HCT116 (cell line): ENCODE measurements around the gene TOLLIP. TPM values are rescaled to one million over a fixed set of nuclear protein-coding genes. Genes with fewer than 3 reads are reported as not detected.

ENCODE experiments used
- ATAC-seq: fragments of 200-7000 bp; cut with Tn5 transposase; 2 replicates; pipeline ENCODE4 v1.9.1; 2020; ENCODE audit warnings: mild to moderate bottlenecking, moderate library complexity
- BruUV-seq: library from RNA; stranded (reverse); fragments of 400-500 nt; replicated peaks from 2 replicates; lab custom pipeline; 2021; lab: Mats Ljungman, UMichigan
- CTCF ChIA-PET: fragments of 300-600 bp; sonication (Branson Sonifier 250); formaldehyde crosslinking; loops from one replicate; lab custom pipeline; 2021; ENCODE audit warnings: antibody characterized with exemption; lab: Charles Lee
- POLR2A ChIA-PET: fragments of 300-600, 350-600 bp; sonication (Branson Sonifier 250); formaldehyde crosslinking; loops from one replicate; lab custom pipeline; 2021; ENCODE audit warnings: antibody characterized with exemption; lab: Charles Lee
- RAD21 ChIA-PET, 2 experiments: fragments of 300-600 bp; sonication (Branson Sonifier 250); formaldehyde crosslinking; loops; one replicate each; lab custom pipeline; 2023; ENCODE audit warnings: low total read pairs in 2 of 2; ENCODE audit not compliant: uncharacterized antibody in 2 of 2, unreplicated experiment in 2 of 2, low non-redundant PET in 1 of 2; lab: Charles Lee
- DNase-seq: peaks from one replicate; pipeline ENCODE4 v3.0.0-alpha.2; 2010; ENCODE audit warnings: low read depth, low spot score
- H2AFZ ChIP-seq: fragments of 200-600 bp; shearing (Covaris generic), sonication (generic); 2 replicates; pipeline ENCODE4 v1.6.1; 2017; ENCODE audit warnings: low read depth, mixed run types, mixed read lengths, antibody characterized with exemption, low read length; ENCODE audit not compliant: poor library complexity, severe bottlenecking
- H3K27ac ChIP-seq: 2 replicates; pipeline ENCODE4 v1.5.1; 2012; ENCODE audit warnings: low read depth, low read length
- H3K27me3 ChIP-seq: fragments of 200-600 bp; sonication (generic); 2 replicates; pipeline ENCODE4 v1.6.1; 2016; ENCODE audit warnings: mixed run types, low read length, mixed read lengths; ENCODE audit not compliant: insufficient read depth
- H3K36me3 ChIP-seq, 2 experiments: fragments of 200-500 bp in 1 of 2; fragments of 200-600 bp in 1 of 2; sonication (Bioruptor generic) in 1 of 2; sonication (generic) in 1 of 2; 2 replicates each; pipeline versions ENCODE4 v1.5.1 to v1.6.1; 2014 to 2016; ENCODE audit warnings: low read length in 2 of 2, inconsistent platforms in 1 of 2, mixed read lengths in 1 of 2, mixed run types in 1 of 2; ENCODE audit not compliant: insufficient read depth in 2 of 2, control insufficient read depth in 1 of 2
- H3K4me1 ChIP-seq, 2 experiments: fragments of 200-600 bp in 1 of 2; sonication (generic) in 1 of 2; 2 replicates each; pipeline versions ENCODE4 v1.5.1 to v1.6.1; 2012 to 2017; ENCODE audit warnings: low read length in 2 of 2, inconsistent platforms in 1 of 2, mild to moderate bottlenecking in 1 of 2, mixed read lengths in 1 of 2, mixed run types in 1 of 2, moderate library complexity in 1 of 2; ENCODE audit not compliant: insufficient read depth in 2 of 2, control insufficient read depth in 1 of 2
- H3K4me2 ChIP-seq: fragments of 200-600 bp; sonication (generic); 2 replicates; pipeline ENCODE4 v1.6.1; 2017; ENCODE audit warnings: mixed run types, low read length, mixed read lengths
- H3K4me3 ChIP-seq, 2 experiments: fragments of 200-600 bp in 1 of 2; sonication (generic) in 1 of 2; replicated peaks in 1 of 2; 2 replicates each; pipeline ENCODE4 v1.5.1; 2011 to 2016; ENCODE audit warnings: low read length in 2 of 2, control low read depth in 1 of 2, low read depth in 1 of 2, mild to moderate bottlenecking in 1 of 2, mixed read lengths in 1 of 2, mixed run types in 1 of 2
- H3K79me2 ChIP-seq: fragments of 200-600 bp; sonication (generic); 2 replicates; pipeline ENCODE4 v1.6.1; 2017; ENCODE audit warnings: mild to moderate bottlenecking, mixed run types, low read length, moderate library complexity, mixed read lengths; ENCODE audit not compliant: insufficient read depth
- H3K9ac ChIP-seq: fragments of 200-600 bp; sonication (generic); 2 replicates; pipeline ENCODE4 v1.6.1; 2016; ENCODE audit warnings: low read length, mixed read lengths
- H3K9me2 ChIP-seq: fragments of 200-600 bp; sonication (generic), shearing (Covaris generic); 2 replicates; pipeline ENCODE4 v1.6.1; 2017; ENCODE audit warnings: mixed run types, mild to moderate bottlenecking, moderate library complexity; ENCODE audit not compliant: insufficient read depth
- H3K9me3 ChIP-seq, 2 experiments: fragments of 200-500 bp in 1 of 2; fragments of 200-600 bp in 1 of 2; sonication (Bioruptor generic) in 1 of 2; sonication (generic) in 1 of 2; 2 replicates each; pipeline ENCODE4 v1.6.1; 2014 to 2017; ENCODE audit warnings: low read length in 2 of 2, mixed read lengths in 2 of 2, inconsistent platforms in 1 of 2, low read depth in 1 of 2, mild to moderate bottlenecking in 1 of 2, mixed run types in 1 of 2, moderate library complexity in 1 of 2; ENCODE audit not compliant: control insufficient read depth in 1 of 2, insufficient read depth in 1 of 2
- H4K20me1 ChIP-seq: fragments of 200-600 bp; sonication (generic), shearing (Covaris generic); 2 replicates; pipeline ENCODE4 v1.6.1; 2017; ENCODE audit warnings: mixed run types, mild to moderate bottlenecking, moderate library complexity; ENCODE audit not compliant: insufficient read depth
- CBX3 ChIP-seq: IDR thresholded peaks from 2 replicates; pipeline ENCODE4 v1.6.1; 2012; ENCODE audit warnings: low read depth
- CEBPB ChIP-seq: IDR thresholded peaks from 2 replicates; pipeline ENCODE4 v1.6.1; 2012; ENCODE audit warnings: low read depth
- EGR1 ChIP-seq: IDR thresholded peaks from 2 replicates; pipeline ENCODE4 v1.6.1; 2012; ENCODE audit warnings: low read depth
- ELF1 ChIP-seq: IDR thresholded peaks from 2 replicates; pipeline ENCODE4 v1.6.1; 2012; ENCODE audit warnings: low read depth, borderline replicate concordance
- FOSL1 ChIP-seq: IDR thresholded peaks from 2 replicates; pipeline ENCODE4 v1.6.1; 2012; ENCODE audit warnings: low read depth
- JUND ChIP-seq: IDR thresholded peaks from 2 replicates; pipeline ENCODE4 v1.6.1; 2012
- POLR2A ChIP-seq: IDR thresholded peaks from 2 replicates; pipeline ENCODE4 v1.7.0; 2011; ENCODE audit warnings: borderline replicate concordance; ENCODE audit not compliant: insufficient read depth, insufficient read length; ENCODE audit errors: extremely low read depth
- POLR2AphosphoS5 ChIP-seq: IDR thresholded peaks from 2 replicates; pipeline ENCODE4 v1.6.1; 2011; ENCODE audit warnings: mild to moderate bottlenecking, low read depth, low read length, moderate library complexity
- RAD21 ChIP-seq: IDR thresholded peaks from 2 replicates; pipeline ENCODE4 v1.6.1; 2012; ENCODE audit warnings: low read depth, mild to moderate bottlenecking
- SIN3A ChIP-seq: IDR thresholded peaks from 2 replicates; pipeline ENCODE4 v1.6.1; 2012; ENCODE audit warnings: low read depth
- SP1 ChIP-seq: IDR thresholded peaks from 2 replicates; pipeline ENCODE4 v1.6.1; 2012; ENCODE audit warnings: low read depth
- TCF7L2 ChIP-seq: IDR thresholded peaks from 2 replicates; pipeline ENCODE4 v1.7.0; 2011; ENCODE audit warnings: borderline replicate concordance, inconsistent platforms; ENCODE audit not compliant: insufficient read depth, insufficient read length; ENCODE audit errors: extremely low read depth
- YY1 ChIP-seq: IDR thresholded peaks from 2 replicates; pipeline ENCODE4 v1.6.1; 2011; ENCODE audit warnings: low read length, low read depth, moderate library complexity, mild to moderate bottlenecking; ENCODE audit not compliant: insufficient replicate concordance; ENCODE audit errors: extremely low read depth
- ZNF274 ChIP-seq: fragments of 200-500 bp; sonication (Bioruptor generic); IDR thresholded peaks from 2 replicates; pipeline ENCODE4 v1.6.1; 2014; ENCODE audit warnings: mild to moderate bottlenecking, low read depth, low read length, inconsistent platforms
- intact Hi-C: fragments of 100-400 bp; cut with micrococcal nuclease; formaldehyde crosslinking; loops from 2 replicates; pipeline ENCODE4 v1.10.0; 2022
- total RNA-seq: library from RNA; stranded (reverse); gene quantifications from one replicate; pipeline ENCODE4 v1.2.1, GENCODE V29; 2021; ENCODE audit not compliant: unreplicated experiment
- TF ChIP-seq, protein P1 (sequence below): IDR thresholded peaks from 2 replicates; pipeline ENCODE4 v1.6.1; 2012
- TF ChIP-seq, protein P2 (sequence below), 3 experiments: fragments of 200-600 bp in 1 of 3; sonication (generic) in 1 of 3; IDR thresholded peaks in 2 of 3; conservative IDR thresholded peaks in 1 of 3; 2 replicates each; pipeline ENCODE4 v1.5.1; 2012 to 2017; ENCODE audit warnings: low read depth in 2 of 3, low read length in 2 of 3, antibody characterized with exemption in 1 of 3, borderline replicate concordance in 1 of 3, control low read depth in 1 of 3, mild to moderate bottlenecking in 1 of 3, mixed read lengths in 1 of 3, mixed run types in 1 of 3, moderate library complexity in 1 of 3; ENCODE audit not compliant: insufficient read depth in 1 of 3
- TF ChIP-seq, protein P3 (sequence below): IDR thresholded peaks from 2 replicates; pipeline ENCODE4 v1.6.1; 2012
- TF ChIP-seq, protein P4 (sequence below): IDR thresholded peaks from 2 replicates; pipeline ENCODE4 v1.6.1; 2011; ENCODE audit warnings: mild to moderate bottlenecking, low read length, moderate library complexity; ENCODE audit not compliant: insufficient replicate concordance; ENCODE audit errors: extremely low read depth

The TOLLIP gene
- total RNA-seq, 1 experiment from 2014 or later = 28.5 TPM

DNA sequence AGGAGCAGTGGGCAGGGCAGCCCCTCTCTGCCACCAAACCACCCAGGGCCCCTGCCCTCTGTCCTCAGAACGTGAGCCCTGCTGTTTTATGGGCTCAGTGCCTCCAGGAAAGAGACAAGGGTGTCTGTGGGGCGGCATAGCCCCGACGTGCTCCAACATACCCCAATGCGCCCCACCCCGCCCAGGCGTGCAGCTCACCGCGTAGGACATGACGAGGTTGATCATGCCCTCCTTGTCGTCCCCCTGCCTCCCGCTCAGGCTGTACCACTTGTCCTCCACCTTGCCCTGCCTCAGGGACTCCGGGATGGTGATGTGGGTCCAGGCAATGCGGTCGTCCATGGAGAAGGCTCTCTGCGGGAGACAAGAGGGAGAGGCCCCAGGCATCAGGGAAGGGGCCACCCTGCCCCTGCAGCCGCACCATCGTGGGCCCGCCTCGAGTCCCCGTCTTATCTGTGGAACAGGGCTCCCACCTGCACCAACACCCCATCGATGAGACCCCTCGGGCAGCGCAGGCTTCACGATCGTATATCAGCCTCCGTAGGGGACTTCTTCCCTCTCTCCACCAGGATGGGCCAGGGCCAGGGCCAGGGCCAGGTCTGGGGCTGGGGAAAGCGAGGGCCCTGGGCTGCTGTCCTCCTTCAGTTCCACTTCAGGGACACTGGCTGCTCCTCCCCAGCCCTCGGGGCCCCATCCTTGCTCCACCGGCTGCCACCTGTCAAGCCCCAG lies 20.8 kb downstream of the TOLLIP start (continued):
- no peak for TF ChIP-seq CEBPB
- TF ChIP-seq POLR2AphosphoS5 = no peak
- no peak for TF ChIP-seq JUND

DNA sequence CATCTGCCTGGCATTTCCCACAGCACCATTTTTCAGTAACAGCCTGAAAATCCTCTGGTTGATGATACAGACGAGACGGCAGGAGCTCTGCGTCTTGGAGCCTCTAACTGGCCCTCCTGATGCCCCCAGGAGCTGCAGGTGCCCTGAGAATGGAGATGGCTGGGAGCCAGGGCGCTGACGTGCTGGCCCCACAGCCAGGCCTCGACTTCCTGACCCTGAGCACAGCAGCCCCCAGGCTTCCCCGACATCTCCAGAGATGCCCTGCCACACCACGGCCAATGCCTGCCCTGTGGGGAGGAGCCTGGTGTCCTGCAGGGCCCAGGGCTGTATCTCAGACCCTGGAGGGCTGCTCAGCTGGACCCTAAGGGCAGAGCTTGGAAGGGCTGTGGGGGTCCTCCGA lies 21.5 kb downstream of the TOLLIP start:
- ATAC-seq (no peak), DNase-seq (no peak)
- H3K9ac ChIP-seq = no peak overlapping the region
- no TSS peak for BruUV-seq
- H3K4me3 ChIP-seq = no peak overlapping the region
- TF ChIP-seq POLR2AphosphoS5 = no peak
- TF ChIP-seq, protein P1, sequence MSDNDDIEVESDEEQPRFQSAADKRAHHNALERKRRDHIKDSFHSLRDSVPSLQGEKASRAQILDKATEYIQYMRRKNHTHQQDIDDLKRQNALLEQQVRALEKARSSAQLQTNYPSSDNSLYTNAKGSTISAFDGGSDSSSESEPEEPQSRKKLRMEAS = no peak
- no peak for TF ChIP-seq ZNF274
- no peak for TF ChIP-seq ELF1
- TF ChIP-seq CEBPB = no peak
- TF ChIP-seq, protein P2, sequence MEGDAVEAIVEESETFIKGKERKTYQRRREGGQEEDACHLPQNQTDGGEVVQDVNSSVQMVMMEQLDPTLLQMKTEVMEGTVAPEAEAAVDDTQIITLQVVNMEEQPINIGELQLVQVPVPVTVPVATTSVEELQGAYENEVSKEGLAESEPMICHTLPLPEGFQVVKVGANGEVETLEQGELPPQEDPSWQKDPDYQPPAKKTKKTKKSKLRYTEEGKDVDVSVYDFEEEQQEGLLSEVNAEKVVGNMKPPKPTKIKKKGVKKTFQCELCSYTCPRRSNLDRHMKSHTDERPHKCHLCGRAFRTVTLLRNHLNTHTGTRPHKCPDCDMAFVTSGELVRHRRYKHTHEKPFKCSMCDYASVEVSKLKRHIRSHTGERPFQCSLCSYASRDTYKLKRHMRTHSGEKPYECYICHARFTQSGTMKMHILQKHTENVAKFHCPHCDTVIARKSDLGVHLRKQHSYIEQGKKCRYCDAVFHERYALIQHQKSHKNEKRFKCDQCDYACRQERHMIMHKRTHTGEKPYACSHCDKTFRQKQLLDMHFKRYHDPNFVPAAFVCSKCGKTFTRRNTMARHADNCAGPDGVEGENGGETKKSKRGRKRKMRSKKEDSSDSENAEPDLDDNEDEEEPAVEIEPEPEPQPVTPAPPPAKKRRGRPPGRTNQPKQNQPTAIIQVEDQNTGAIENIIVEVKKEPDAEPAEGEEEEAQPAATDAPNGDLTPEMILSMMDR (IDR thresholded peaks at IDR 0.05 in 2 of 3, conservative IDR thresholded peaks at IDR 0.05 in 1 of 3; ENCODE audit: borderline replicate concordance in 1 of 3, insufficient read depth in 1 of 3, low read depth in 2 of 3, low read length in 2 of 3) = no peak
- TF ChIP-seq, protein P3, sequence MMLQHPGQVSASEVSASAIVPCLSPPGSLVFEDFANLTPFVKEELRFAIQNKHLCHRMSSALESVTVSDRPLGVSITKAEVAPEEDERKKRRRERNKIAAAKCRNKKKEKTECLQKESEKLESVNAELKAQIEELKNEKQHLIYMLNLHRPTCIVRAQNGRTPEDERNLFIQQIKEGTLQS = no peak
- TF ChIP-seq TCF7L2 = no peak
- TF ChIP-seq CBX3 = no peak
- TF ChIP-seq, protein P4, sequence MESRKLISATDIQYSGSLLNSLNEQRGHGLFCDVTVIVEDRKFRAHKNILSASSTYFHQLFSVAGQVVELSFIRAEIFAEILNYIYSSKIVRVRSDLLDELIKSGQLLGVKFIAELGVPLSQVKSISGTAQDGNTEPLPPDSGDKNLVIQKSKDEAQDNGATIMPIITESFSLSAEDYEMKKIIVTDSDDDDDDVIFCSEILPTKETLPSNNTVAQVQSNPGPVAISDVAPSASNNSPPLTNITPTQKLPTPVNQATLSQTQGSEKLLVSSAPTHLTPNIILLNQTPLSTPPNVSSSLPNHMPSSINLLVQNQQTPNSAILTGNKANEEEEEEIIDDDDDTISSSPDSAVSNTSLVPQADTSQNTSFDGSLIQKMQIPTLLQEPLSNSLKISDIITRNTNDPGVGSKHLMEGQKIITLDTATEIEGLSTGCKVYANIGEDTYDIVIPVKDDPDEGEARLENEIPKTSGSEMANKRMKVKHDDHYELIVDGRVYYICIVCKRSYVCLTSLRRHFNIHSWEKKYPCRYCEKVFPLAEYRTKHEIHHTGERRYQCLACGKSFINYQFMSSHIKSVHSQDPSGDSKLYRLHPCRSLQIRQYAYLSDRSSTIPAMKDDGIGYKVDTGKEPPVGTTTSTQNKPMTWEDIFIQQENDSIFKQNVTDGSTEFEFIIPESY = no peak
- TF ChIP-seq SP1 = no peak
- TF ChIP-seq POLR2A = no peak
- TF ChIP-seq EGR1 = no peak
- no peak for TF ChIP-seq YY1
- TF ChIP-seq SIN3A = no peak
- TF ChIP-seq FOSL1 = no peak
- no peak for TF ChIP-seq RAD21
- POLR2A ChIA-PET = no interaction called here
- H3K27ac ChIP-seq = no peak overlapping the region; the same call in 1 of the 2 replicates
- no peak overlapping the region for H3K4me2 ChIP-seq
- 0 out of 4 replicates have a peak, but pooled peaks cover 0 to 6% of the 10 kb centered on the region in 2 experiments for H3K36me3 ChIP-seq
- RAD21 ChIA-PET = no interaction called here
- no peaks in the 10 kb centered on the region for H3K27me3 ChIP-seq
- no peaks in the 10 kb centered on the region for H3K9me3 ChIP-seq
- CTCF ChIA-PET = no interaction called here
- no peaks in the 10 kb centered on the region for H4K20me1 ChIP-seq
- no peaks in the 10 kb centered on the region for H3K9me2 ChIP-seq
- intact Hi-C loops = no loop called here
- H3K79me2 ChIP-seq = no peaks in the 10 kb centered on the region
- no peak overlapping the region for H2AFZ ChIP-seq
- H3K4me1 ChIP-seq = no peaks in the 10 kb centered on the region
